NCI-H1930 (cell line): ENCODE measurements around the gene ANKMY1.
A peak's percentile ranks its signal among the peaks of the same experiment; 100 is the strongest.
"Not testable (repeated sequence)": the region's sequence is repeated elsewhere in the genome, so short reads cannot be mapped to it uniquely, and the experiment has no call there.

ENCODE experiments used
- DNase-seq, 2 experiments: peaks; one replicate each; lab custom pipeline; 2025; lab: John Stamatoyannopoulos, UW

The ANKMY1 gene

DNA sequence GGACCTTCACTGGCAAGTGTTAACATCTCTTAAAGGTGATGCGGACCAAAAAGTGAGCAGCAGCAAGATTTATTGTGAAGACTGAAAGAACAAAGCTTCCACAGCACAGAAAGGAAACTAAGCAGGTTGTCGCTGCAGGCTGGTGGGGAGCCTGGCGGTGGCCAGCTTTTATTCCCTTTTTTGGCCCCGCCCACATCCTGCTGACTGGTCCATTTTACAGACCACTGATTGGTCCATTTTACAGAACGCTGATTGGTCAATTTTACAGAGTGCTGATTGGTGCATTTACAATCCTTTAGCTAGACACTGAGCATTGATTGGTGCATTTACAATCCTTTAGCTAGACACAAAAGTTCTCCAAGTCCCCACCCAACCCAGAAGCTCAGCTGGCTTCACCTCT is 35.9 kb downstream of the ANKMY1 start:
- not testable (repeated sequence) for DNase-seq

- DNase-seq, result no peak
Measured at GRCh38 chr2:240520974-240521350, 36.8 kb downstream of the ANKMY1 start.

- DNase-seq, result no peak
Measured at GRCh38 chr2:240520130-240520973, 37.4 kb downstream of the ANKMY1 start.

DNA sequence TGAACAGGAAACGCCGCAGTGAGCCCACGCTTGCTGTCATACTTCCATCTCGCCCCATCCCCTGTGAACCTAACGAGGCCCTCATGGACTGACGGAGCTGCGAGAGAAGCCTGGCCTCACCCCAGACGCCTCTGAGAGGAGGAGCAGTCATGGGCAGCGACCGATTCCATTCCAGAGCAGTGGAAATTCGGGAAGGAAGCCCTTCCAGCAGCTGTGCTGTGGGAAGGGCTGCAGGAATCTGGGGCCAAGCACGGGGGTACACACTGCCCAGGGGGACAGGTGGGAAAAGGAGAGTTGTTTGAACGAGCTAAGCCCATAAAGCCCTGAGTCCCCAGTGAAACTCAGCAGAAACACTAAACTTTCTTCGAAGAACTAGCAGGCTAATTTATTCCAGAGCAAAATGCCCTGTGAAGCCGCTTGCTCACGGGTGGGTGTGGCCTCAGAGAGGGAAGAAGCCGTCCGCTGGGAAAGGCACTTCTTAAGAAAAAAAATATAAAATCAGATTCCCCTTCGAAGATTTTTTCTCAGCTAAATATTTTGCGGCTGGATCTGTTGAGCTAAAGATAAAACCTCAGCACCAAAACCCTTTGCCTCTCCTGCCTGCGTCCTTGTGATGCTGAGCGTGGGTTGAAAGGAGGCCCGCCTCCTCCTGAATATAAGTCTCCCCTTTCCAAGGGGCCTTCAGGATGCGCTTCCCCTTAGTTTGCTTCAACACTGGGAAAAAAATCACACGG is 38.2 kb downstream of the ANKMY1 start:
- no peak for DNase-seq

- DNase-seq, result no peak
Measured at GRCh38 chr2:240518981-240519380, 38.8 kb downstream of the ANKMY1 start.

DNA sequence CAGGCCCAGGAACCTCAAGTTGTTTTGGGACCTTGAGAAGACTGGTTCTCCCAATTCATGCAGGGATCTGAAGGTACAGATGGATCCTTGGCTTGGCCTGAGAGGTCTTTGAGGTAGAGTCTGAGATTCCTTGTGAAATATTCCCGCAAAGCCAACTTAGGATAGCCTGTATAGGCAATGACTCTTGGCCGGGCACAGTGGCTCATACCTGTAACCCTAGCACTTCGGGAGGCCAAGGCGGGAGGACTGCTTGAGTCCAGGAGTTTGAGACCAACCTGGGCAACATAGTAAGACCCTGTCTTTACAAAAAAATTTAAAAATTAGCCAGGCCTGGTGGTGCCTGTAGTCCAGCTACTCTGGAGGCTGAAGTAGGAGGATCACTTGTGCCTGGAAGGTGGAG is 40.4 kb downstream of the ANKMY1 start:
- DNase-seq, result no peak

GRCh38 chr2:240514631-240515030 is 43.2 kb downstream of the ANKMY1 start:
- no peak for DNase-seq

DNA sequence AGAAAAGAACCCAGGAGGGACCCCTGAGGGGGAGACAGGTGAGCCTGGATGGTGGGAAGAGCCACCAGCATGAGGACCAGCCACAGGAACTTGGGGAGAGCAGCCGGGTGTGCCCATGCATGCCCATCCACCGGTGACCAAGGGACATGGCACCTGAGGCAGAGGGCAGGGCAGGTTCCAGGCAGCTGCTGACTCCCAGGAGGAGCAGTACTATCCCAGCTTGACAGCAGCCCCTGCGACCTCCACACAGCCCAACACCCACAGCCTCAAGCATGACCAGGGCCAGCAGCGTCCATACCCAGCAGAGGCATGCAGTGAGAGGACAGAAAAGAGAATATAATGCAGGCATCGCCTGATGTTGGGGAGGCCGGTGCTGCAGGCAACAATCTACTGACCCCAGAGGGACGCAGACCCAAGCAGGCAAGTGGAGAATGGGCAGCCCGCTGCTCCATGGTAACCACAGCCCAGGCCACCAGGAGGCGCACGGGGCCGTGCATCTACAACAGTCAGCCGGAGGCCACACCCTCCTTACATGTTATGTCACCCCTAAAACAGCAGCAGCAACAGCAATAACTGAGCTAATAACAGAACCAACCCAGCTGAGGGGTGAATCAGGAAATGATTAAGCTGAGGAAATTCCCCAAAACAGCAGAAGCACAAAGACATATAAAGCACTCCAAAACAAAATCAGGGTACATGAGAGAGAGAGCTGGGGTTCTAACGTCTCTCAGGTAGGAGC is 44.1 kb downstream of the ANKMY1 start:
- peak in 1 of 2 experiments; percentile 11 for DNase-seq

- no peak for DNase-seq
Measured at GRCh38 chr2:240512666-240513535, 44.9 kb downstream of the ANKMY1 start.

- no peak for DNase-seq
Measured at GRCh38 chr2:240512109-240512485, 45.7 kb downstream of the ANKMY1 start.

DNA sequence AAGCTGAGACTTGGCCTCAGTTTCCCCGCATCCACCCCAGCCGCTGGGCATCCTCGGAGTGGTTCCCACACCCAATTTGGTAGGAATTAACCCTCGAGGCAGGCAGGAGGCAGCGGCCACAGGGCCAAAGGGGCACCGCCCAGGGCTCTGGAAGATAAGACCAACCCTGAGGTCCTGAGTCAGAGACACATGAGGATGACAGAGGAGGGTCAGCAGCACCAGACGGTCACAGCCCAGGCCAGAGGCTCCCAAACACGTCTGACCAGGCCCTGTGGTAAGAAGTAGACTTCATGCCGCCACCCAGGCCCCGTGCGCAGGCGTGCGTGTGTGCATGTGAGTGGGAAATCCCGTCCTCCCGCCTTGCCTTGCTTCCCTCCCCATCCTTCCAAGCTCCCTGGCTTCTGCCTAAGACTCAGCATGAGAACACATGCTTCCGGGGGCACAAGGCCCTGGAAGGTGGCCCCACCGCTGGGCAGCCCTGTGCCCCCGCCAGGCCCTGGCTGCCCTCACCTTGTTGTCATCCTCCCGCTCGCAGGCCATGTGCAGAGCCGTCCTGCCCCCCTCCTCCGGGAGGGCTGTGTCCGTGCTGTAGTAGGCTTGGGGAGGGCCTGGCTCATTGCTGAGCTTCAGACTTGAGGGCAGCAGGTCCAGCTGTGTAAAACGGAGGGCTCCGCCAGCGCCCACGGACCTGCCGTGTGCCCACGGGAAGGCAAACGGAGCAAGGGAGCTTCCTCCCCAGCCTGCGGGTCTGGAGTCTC is 46.3 kb downstream of the ANKMY1 start:
- DNase-seq, result no peak

- DNase-seq, result no peak
Measured at GRCh38 chr2:240510513-240511210, 47.1 kb downstream of the ANKMY1 start.

GRCh38 chr2:240509667-240510512 is 47.9 kb downstream of the ANKMY1 start:
- no peak for DNase-seq

- no peak for DNase-seq
Measured at GRCh38 chr2:240508832-240509545, 48.8 kb downstream of the ANKMY1 start.

- no peak for DNase-seq
Measured at GRCh38 chr2:240507778-240508251, 50.0 kb downstream of the ANKMY1 start.

DNA sequence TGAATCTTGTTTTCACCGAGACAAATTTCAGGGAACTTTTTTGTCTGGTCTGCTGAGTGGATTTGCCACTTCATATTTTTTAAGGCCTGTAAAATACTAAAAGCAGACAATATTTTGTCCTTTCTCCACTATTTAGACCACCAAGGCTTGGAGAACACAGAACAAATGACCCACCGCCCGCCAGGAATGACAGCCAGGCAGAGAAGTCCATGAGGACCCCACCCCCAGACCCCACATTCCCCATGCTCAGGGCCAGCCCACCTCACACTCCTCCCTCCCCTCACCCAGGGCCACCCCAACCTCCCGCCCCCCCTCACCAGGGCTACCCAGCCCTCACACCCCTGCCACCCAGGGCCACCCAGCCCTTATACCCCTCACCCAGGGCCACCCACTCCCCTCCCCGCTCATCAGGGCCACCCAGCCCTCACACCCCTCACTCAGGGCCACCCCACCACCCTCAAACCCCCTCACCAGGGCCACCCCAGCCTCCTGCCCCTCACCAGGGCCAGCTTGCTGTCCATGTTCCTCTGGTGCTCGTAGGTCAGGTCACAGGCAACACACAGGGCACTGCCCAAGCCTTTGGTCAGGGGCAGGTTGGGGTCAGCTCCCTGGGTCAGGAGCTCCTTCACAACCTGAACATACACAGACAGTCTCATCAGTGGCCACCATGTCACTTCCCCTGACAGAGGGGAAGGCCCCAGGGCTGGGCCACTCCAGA is 50.6 kb downstream of the ANKMY1 start:
- no peak for DNase-seq

GRCh38 chr2:240506406-240507059 is 51.3 kb downstream of the ANKMY1 start:
- no peak for DNase-seq
